GM12878 (cell line): ENCODE data around the gene BEST3. TPM values are rescaled to one million over a fixed set of nuclear protein-coding genes. Genes with fewer than 3 reads are reported as not detected.

Experiments used
- ATAC-seq: fragments of 200-7000 bp; cut with Tn5 transposase; 3 replicates; pipeline ENCODE4 v1.9.1; 2020; ENCODE audit warnings: mild to moderate bottlenecking, moderate library complexity
- BruUV-seq: library from RNA; stranded (reverse); fragments of 400-500 nt; replicated peaks from 2 replicates; lab custom pipeline; 2021; lab: Mats Ljungman, UMichigan
- CTCF ChIA-PET: fragments of 300-600 bp; sonication (Branson Sonifier 250); formaldehyde crosslinking; extraction: SDS; loops from one replicate; lab custom pipeline; 2021; ENCODE audit warnings: inconsistent platforms; lab: Yijun Ruan, JAX
- POLR2A ChIA-PET: fragments of 350-600 bp; formaldehyde crosslinking; extraction: SDS; loops from one replicate; lab custom pipeline; 2021; ENCODE audit warnings: inconsistent platforms; lab: Charles Lee
- RAD21 ChIA-PET: fragments of 300-600 bp; sonication (Branson Sonifier 250); formaldehyde crosslinking; loops from one replicate; lab custom pipeline; 2023; ENCODE audit warnings: antibody characterized with exemption; ENCODE audit not compliant: unreplicated experiment; lab: Charles Lee
- SMC1A ChIA-PET: fragments of 300-600 bp; sonication (Branson Sonifier 250); formaldehyde crosslinking; loops from one replicate; lab custom pipeline; 2023; ENCODE audit not compliant: unreplicated experiment, uncharacterized antibody; lab: Charles Lee
- DNase-seq: peaks from one replicate; pipeline ENCODE4 v3.0.0-alpha.2; 2011; ENCODE audit warnings: low read depth, low spot score
- FAIRE-seq: peaks from 3 replicates; lab custom pipeline; 2011; peaks lifted over from hg19 to GRCh38; lab: Jason Lieb, UNC
- H2AFZ ChIP-seq: 2 replicates; pipeline ENCODE4 v1.6.0; 2011; ENCODE audit warnings: low read depth, low read length, control low read depth; ENCODE audit not compliant: control insufficient read depth
- H3K27ac ChIP-seq: 2 replicates; pipeline ENCODE4 v1.5.1; 2011; ENCODE audit warnings: control low read depth; ENCODE audit not compliant: control insufficient read depth, insufficient read depth
- H3K27me3 ChIP-seq, 2 experiments: replicated peaks in 1 of 2; 2 replicates each; pipeline versions ENCODE4 v1.6.0 to v1.6.1; 2011; ENCODE audit warnings: low read length in 1 of 2; ENCODE audit not compliant: control insufficient read depth in 2 of 2, insufficient read depth in 2 of 2
- H3K36me3 ChIP-seq, 2 experiments: 2 replicates each; pipeline ENCODE4 v1.5.1; 2011; ENCODE audit warnings: low read length in 1 of 2; ENCODE audit not compliant: control insufficient read depth in 2 of 2, insufficient read depth in 2 of 2
- H3K4me1 ChIP-seq: 2 replicates; pipeline ENCODE4 v1.6.1; 2011; ENCODE audit warnings: mild to moderate bottlenecking, low read length, moderate library complexity, mixed read lengths; ENCODE audit not compliant: control insufficient read depth, insufficient read depth
- H3K4me2 ChIP-seq: 2 replicates; pipeline ENCODE4 v1.6.0; 2011; ENCODE audit warnings: control low read depth; ENCODE audit not compliant: control insufficient read depth, insufficient read depth
- H3K4me3 ChIP-seq: fragments of 200-600 bp; sonication (generic); 2 replicates; pipeline ENCODE4 v1.5.1; 2016
- H3K79me2 ChIP-seq: 2 replicates; pipeline ENCODE4 v1.6.0; 2011; ENCODE audit warnings: low read length; ENCODE audit not compliant: control insufficient read depth, insufficient read depth
- H3K9ac ChIP-seq: 2 replicates; pipeline ENCODE4 v1.8.0; 2011; ENCODE audit warnings: low read length, control low read depth, mixed read lengths; ENCODE audit not compliant: control insufficient read depth, insufficient read depth
- H3K9me3 ChIP-seq: replicated peaks from 3 replicates; pipeline ENCODE4 v1.5.1; 2011; ENCODE audit warnings: mild to moderate bottlenecking, low read length; ENCODE audit not compliant: control insufficient read depth, insufficient read depth
- H4K20me1 ChIP-seq: 2 replicates; pipeline ENCODE4 v1.6.0; 2011; ENCODE audit not compliant: control insufficient read depth, insufficient read depth
- FOXM1 ChIP-seq: IDR thresholded peaks from 2 replicates; pipeline ENCODE4 v1.6.1; 2012; ENCODE audit warnings: low read depth, mild to moderate bottlenecking, inconsistent platforms, low read length, moderate library complexity
- HDGF ChIP-seq: fragments of 450-650 bp; IDR thresholded peaks from 2 replicates; pipeline ENCODE4 v1.6.1; 2016; ENCODE audit warnings: antibody characterized with exemption
- MEF2B ChIP-seq: fragments of 450-650 bp; IDR thresholded peaks from 2 replicates; pipeline ENCODE4 v1.6.1; 2018; ENCODE audit warnings: mild to moderate bottlenecking, moderate library complexity; ENCODE audit not compliant: partially characterized antibody, poor library complexity, severe bottlenecking
- MTA2 ChIP-seq: fragments of 450-650 bp; IDR thresholded peaks from 2 replicates; pipeline ENCODE4 v1.6.1; 2016; ENCODE audit warnings: low read depth, mild to moderate bottlenecking, moderate library complexity
- NFYB ChIP-seq: IDR thresholded peaks from 2 replicates; pipeline ENCODE4 v1.6.1; 2011; ENCODE audit warnings: low read depth, mild to moderate bottlenecking, low read length, improper control_type of control experiment, moderate library complexity; ENCODE audit not compliant: insufficient read depth
- NR2C2 ChIP-seq: IDR thresholded peaks from 2 replicates; pipeline ENCODE4 v1.6.1; 2011; ENCODE audit warnings: borderline replicate concordance, low read depth; ENCODE audit not compliant: control insufficient read depth, insufficient read length
- RAD51 ChIP-seq: fragments of 450-650 bp; IDR thresholded peaks from 2 replicates; pipeline ENCODE4 v1.6.1; 2016; ENCODE audit warnings: moderate library complexity, mild to moderate bottlenecking, inconsistent platforms
- RFX5 ChIP-seq: IDR thresholded peaks from 2 replicates; pipeline ENCODE4 v1.6.1; 2011; ENCODE audit warnings: low read depth, low read length, improper control_type of control experiment
- SREBF1 ChIP-seq: IDR thresholded peaks from 2 replicates; pipeline ENCODE4 v1.6.1; 2012; ENCODE audit warnings: mild to moderate bottlenecking, low read length
- WGBS: methylation state at CpG from one replicate; pipeline ENCODE4 v1.1.6; 2016; ENCODE audit warnings: low lambda C conversion rate; ENCODE audit not compliant: insufficient replicate concordance, insufficient coverage; ENCODE audit errors: missing lambda C conversion rate; 5-methylcytosine and 5-hydroxymethylcytosine counted together
- in situ Hi-C: fragments of 300-500 bp; cut with MboI; formaldehyde crosslinking; loops from 9 replicates; pipeline ENCODE4 v1.14.3; 2018; ENCODE audit warnings: mixed read lengths
- intact Hi-C: fragments of 100-400 bp; cut with micrococcal nuclease; formaldehyde crosslinking; loops from one replicate; pipeline ENCODE4 v1.14.2; 2022; ENCODE audit not compliant: unreplicated experiment
- polyA plus RNA-seq, 11 experiments: library from polyadenylated mRNA; depleted of rRNA in 4 of 11; unstranded in 6 of 11; stranded (reverse) in 5 of 11; fragments of >200 nt; fragmentation: Nextera tagmentation in 4 of 11; fragmentation: Illumina TruSeq in 1 of 11; extraction: Ambion mirVana in 4 of 11; extraction: Trizol in 1 of 11; gene quantifications; 1 replicate in 1 of 11; 2 replicates in 10 of 11; pipeline versions ENCODE4 v1.2.1 to v1.2.3, GENCODE V29; 2011 to 2016; ENCODE audit warnings: inconsistent platforms in 2 of 11, missing spikeins in 2 of 11, low read depth in 1 of 11
- total RNA-seq, 4 experiments: library from RNA; depleted of rRNA in 3 of 4; stranded (reverse); fragments of >200 nt in 3 of 4; fragmentation: Illumina TruSeq in 1 of 4; extraction: Trizol in 1 of 4; gene quantifications; 2 replicates each; pipeline versions ENCODE4 v1.2.1 to v1.2.3, GENCODE V29; 2013 to 2021
- TF ChIP-seq, protein P1 (sequence below): IDR thresholded peaks from 2 replicates; pipeline ENCODE4 v1.6.1; 2011; ENCODE audit warnings: borderline replicate concordance, low read depth, mild to moderate bottlenecking, moderate library complexity, mixed read lengths, low read length; ENCODE audit not compliant: insufficient read depth; ENCODE audit errors: extremely low read length
- TF ChIP-seq, protein P2 (sequence below): fragments of 450-650 bp; IDR thresholded peaks from 2 replicates; pipeline ENCODE4 v1.6.1; 2014; ENCODE audit warnings: mild to moderate bottlenecking
- TF ChIP-seq, protein P3 (sequence below): IDR thresholded peaks from 2 replicates; pipeline ENCODE4 v1.6.1; 2012; ENCODE audit warnings: low read depth, low read length, improper control_type of control experiment

Gene BEST3
- total and polyA plus RNA-seq, 10 of the 15 experiments (the other 5 are each of a cell fraction or from before 2014, with no cell fraction given) = not detected

DNA sequence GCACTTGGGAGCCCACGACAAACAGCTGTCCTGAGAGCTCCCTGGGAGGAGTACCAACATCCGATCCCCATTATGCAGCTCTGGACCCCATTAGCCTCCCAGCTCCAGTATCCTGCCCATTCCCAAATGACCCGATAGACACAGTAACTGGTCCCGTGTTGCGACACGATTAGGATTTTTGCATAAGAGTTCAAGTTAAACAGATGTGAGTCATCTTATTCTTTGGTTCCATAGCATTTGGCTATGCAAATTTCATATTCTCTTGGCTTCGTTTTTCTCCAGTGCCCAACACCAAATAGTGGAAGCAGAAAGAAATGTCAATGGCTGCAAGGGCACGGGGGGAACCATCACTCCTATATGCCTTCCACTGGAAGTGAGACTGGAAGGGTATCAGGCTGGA is 45.4 kb downstream of the BEST3 start:
- FAIRE-seq (no peak), ATAC-seq (no peak), DNase-seq (no peak)
- no peak overlapping the region for H3K4me3 ChIP-seq
- H4K20me1 ChIP-seq = no peaks in the 10 kb centered on the region
- SMC1A ChIA-PET = interaction anchor here (1.7 kb wide), 1 partner anchor 13 kb away, joined by 7 read pairs; no protein-coding TSS in a partner anchor
- no peak overlapping the region for H3K9ac ChIP-seq
- no peaks in the 10 kb centered on the region for H3K9me3 ChIP-seq
- H3K36me3 ChIP-seq = no peaks in the 10 kb centered on the region
- H3K4me2 ChIP-seq = no peak overlapping the region
- no peak overlapping the region for H3K27ac ChIP-seq
- no peaks in the 10 kb centered on the region for H3K27me3 ChIP-seq
- in situ Hi-C loops = no loop called here
- no peaks in the 10 kb centered on the region for H3K4me1 ChIP-seq
- CTCF ChIA-PET = no interaction called here
- no peak for TF ChIP-seq RAD51
- no peak for TF ChIP-seq HDGF
- WGBS = 52% methylated on average over 8 of the region's 8 CpGs
- BruUV-seq = no TSS peak
- POLR2A ChIA-PET = no interaction called here
- H3K79me2 ChIP-seq = no peaks in the 10 kb centered on the region
- intact Hi-C loops = no loop called here
- no peak overlapping the region for H2AFZ ChIP-seq
- RAD21 ChIA-PET = no interaction called here

DNA sequence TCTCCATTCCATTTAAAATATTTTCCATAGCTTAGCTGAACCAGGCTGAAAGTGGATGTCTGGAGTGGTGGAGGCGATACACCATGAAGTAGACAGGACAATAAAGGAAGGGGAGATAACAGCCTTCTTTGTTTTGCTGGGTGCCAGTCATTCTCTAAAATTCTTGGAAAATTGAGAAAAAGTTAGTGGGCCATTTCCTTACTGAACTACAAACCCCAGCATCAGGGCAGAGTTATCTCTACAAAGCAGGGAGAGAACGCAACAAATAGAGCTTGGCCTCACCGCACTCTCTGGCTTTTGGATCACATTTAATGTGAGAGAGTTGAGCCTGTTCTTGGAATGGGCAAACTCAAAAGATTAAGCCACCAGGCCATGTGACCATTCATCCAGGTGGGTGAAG is 47.2 kb downstream of the BEST3 start:
- CTCF ChIA-PET = interaction anchor here (1.4 kb wide), 1 partner anchor 12 kb away, joined by 5 read pairs; no protein-coding TSS in a partner anchor
- BruUV-seq = no TSS peak
- no peaks in the 10 kb centered on the region for H3K36me3 ChIP-seq
- FAIRE-seq = no peak
- POLR2A ChIA-PET = no interaction called here
- no peak overlapping the region for H3K9ac ChIP-seq
- H3K27ac ChIP-seq = no peak overlapping the region
- WGBS = 87% methylated on average over 3 of the region's 3 CpGs
- in situ Hi-C loops = no loop called here
- SMC1A ChIA-PET = interaction anchor here (0.9 to 1.7 kb wide), 3 partner anchors 12 to 312 kb away, joined by 3 to 7 read pairs (median 4); no protein-coding TSS in a partner anchor
- no peak overlapping the region for H3K4me3 ChIP-seq
- DNase-seq = no peak
- RAD21 ChIA-PET = no interaction called here
- no peak for ATAC-seq
- H4K20me1 ChIP-seq = no peaks in the 10 kb centered on the region
- no peaks in the 10 kb centered on the region for H3K79me2 ChIP-seq
- no peak overlapping the region for H3K4me2 ChIP-seq
- intact Hi-C loops = no loop called here
- no peak overlapping the region for H2AFZ ChIP-seq
- no peaks in the 10 kb centered on the region for H3K4me1 ChIP-seq
- H3K9me3 ChIP-seq = no peaks in the 10 kb centered on the region
- peaks cover 0 to 1% of the 10 kb centered on the region in 2 experiments; a peak in 1 of 4 replicates for H3K27me3 ChIP-seq
- TF ChIP-seq NFYB (no peak), NR2C2 (no peak), FOXM1 (no peak), SREBF1 (no peak), MEF2B (no peak), MTA2 (no peak), RFX5 (no peak)
- TF ChIP-seq, protein P1, sequence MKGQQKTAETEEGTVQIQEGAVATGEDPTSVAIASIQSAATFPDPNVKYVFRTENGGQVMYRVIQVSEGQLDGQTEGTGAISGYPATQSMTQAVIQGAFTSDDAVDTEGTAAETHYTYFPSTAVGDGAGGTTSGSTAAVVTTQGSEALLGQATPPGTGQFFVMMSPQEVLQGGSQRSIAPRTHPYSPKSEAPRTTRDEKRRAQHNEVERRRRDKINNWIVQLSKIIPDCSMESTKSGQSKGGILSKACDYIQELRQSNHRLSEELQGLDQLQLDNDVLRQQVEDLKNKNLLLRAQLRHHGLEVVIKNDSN = no peak
- TF ChIP-seq, protein P2, sequence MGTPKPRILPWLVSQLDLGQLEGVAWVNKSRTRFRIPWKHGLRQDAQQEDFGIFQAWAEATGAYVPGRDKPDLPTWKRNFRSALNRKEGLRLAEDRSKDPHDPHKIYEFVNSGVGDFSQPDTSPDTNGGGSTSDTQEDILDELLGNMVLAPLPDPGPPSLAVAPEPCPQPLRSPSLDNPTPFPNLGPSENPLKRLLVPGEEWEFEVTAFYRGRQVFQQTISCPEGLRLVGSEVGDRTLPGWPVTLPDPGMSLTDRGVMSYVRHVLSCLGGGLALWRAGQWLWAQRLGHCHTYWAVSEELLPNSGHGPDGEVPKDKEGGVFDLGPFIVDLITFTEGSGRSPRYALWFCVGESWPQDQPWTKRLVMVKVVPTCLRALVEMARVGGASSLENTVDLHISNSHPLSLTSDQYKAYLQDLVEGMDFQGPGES = no peak
- TF ChIP-seq, protein P3, sequence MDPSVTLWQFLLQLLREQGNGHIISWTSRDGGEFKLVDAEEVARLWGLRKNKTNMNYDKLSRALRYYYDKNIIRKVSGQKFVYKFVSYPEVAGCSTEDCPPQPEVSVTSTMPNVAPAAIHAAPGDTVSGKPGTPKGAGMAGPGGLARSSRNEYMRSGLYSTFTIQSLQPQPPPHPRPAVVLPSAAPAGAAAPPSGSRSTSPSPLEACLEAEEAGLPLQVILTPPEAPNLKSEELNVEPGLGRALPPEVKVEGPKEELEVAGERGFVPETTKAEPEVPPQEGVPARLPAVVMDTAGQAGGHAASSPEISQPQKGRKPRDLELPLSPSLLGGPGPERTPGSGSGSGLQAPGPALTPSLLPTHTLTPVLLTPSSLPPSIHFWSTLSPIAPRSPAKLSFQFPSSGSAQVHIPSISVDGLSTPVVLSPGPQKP = no peak
